ENCODE measurements around the gene GRIK5. TPM values are rescaled to one million over a fixed set of nuclear protein-coding genes. Genes with fewer than 3 reads are reported as not detected.

GRIK5 gene
- total and polyA plus RNA-seq, 2 of the 8 experiments (the other 6 are each of a cell fraction or from before 2014, with no cell fraction given): 17.8 to 42.9 TPM

DNA sequence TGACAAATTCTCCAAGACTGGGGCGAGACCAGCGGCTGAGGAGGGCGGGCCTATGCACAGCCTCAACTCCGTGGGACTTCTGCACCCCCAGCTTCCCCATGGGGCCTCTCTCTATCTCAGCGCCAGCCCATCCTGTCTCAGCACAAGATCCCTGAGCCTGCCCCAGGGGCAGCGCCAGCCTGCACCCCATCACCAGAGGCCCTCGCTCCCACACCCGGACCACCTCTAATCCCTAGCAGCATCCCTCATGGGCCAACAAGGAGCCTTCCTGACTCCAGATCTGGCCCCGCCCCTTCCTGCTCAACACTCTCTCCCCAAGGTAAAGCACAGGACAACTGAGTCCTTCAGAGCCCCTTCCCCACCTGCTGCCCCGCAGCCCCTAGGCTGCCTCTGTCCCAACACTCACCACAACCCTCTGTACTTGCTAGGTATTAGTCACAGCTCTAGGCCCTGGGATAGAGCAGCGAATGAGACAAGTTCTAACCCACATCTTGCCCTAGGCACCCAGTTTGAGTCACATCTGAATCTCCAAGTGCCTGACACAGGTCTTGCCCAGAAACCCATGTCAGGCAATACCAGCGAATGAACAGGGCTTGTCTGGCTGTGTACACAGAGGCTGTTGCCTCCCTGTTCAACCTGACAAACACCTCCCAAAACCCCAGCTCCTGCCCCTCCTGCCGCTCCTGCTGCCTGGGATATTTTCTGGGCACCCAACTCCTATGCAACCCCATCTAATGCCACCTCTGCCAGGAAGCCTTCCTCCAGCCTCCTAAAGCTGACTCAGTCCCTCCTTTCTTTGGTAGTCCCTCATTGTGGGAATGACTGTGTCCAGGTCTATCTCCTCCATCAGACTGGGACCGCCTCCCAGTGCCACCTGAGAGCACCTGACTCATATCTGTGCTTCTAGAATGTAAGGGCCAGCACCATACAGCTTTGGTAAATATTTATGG, 18.6 kb downstream of the GRIK5 start:
- no peaks in the 10 kb centered on the region for H3K27me3 ChIP-seq (replicated peaks in 1 of 4; ENCODE audit: control insufficient read depth in 3 of 4, extremely low read depth in 1 of 4, insufficient read depth in 3 of 4, low read length in 3 of 4)
- no peaks in the 10 kb centered on the region for H3K9me3 ChIP-seq (ENCODE audit: insufficient read depth in 2 of 2, low read depth in 1 of 2, low read length in 1 of 2)
- no peak overlapping the region for H2BK5ac ChIP-seq (ENCODE audit: low read depth, low read length)
- no peak overlapping the region for H3K9ac ChIP-seq (replicated peaks in 1 of 4; ENCODE audit: extremely low read depth in 1 of 4, low read depth in 3 of 4, low read length in 3 of 4)
- H3K79me1 ChIP-seq (ENCODE audit: low read depth, low read length): no peaks in the 10 kb centered on the region
- H3K23ac ChIP-seq (ENCODE audit: insufficient read length): no peak overlapping the region
- no peak for DNase-seq (ENCODE audit: low read depth in 1 of 2, low spot score in 2 of 2)
- no peak overlapping the region for H4K5ac ChIP-seq (ENCODE audit: insufficient read length, low read depth, low read length)
- no peak overlapping the region for H2BK20ac ChIP-seq (ENCODE audit: low read length)
- H3K36me3 ChIP-seq (ENCODE audit: control insufficient read depth in 2 of 4, insufficient read depth in 4 of 4, low read length in 3 of 4): peaks cover 10 to 56% (median 45%) of the 10 kb centered on the region in 4 experiments
- H3K14ac ChIP-seq (ENCODE audit: insufficient read length): no peak overlapping the region
- FAIRE-seq: no peak
- H4K91ac ChIP-seq (replicated peaks; ENCODE audit: insufficient read length, low read length): no peak overlapping the region
- POLR2A ChIA-PET (ENCODE audit: partially characterized antibody): interaction anchor here (0.6 to 2.1 kb wide), 6 partner anchors 8 to 73 kb away, joined by 3 to 7 read pairs (median 4); no protein-coding TSS in a partner anchor
- no peak overlapping the region for H2AFZ ChIP-seq (ENCODE audit: low read length)
- no peak overlapping the region for H3K4ac ChIP-seq (replicated peaks; ENCODE audit: insufficient read length, low read depth, low read length)
- H3K56ac ChIP-seq (replicated peaks; ENCODE audit: insufficient read length, low read depth, low read length): no peak overlapping the region
- 92% methylated on average over 14 of the region's 14 CpGs; no CpG with 5 or more reads in 1 of the 2 experiments for WGBS, 2 experiments (ENCODE audit: extremely low coverage in 1 of 2, insufficient coverage in 1 of 2, insufficient read length in 1 of 2, insufficient replicate concordance in 2 of 2, low coverage in 1 of 2, low lambda C conversion rate in 2 of 2, missing lambda C conversion rate in 1 of 2)
- no peak overlapping the region for H2BK15ac ChIP-seq (ENCODE audit: low read length)
- H4K8ac ChIP-seq (ENCODE audit: extremely low read depth, insufficient read depth, low read length): no peak overlapping the region
- H2BK120ac ChIP-seq (replicated peaks; ENCODE audit: low read depth, low read length): no peak overlapping the region
- H2BK12ac ChIP-seq (ENCODE audit: low read depth, low read length): no peak overlapping the region
- no peaks in the 10 kb centered on the region for H3K79me2 ChIP-seq (ENCODE audit: control insufficient read depth in 1 of 2, insufficient read depth in 2 of 2, low read length in 2 of 2)
- CTCF ChIA-PET (ENCODE audit: partially characterized antibody): interaction anchor here (1.1 to 5.6 kb wide), 5 partner anchors 8 to 30 kb away, joined by 4 to 23 read pairs (median 10); no protein-coding TSS in a partner anchor
- H3K4me1 ChIP-seq (replicated peaks in 1 of 4; ENCODE audit: control insufficient read depth in 3 of 4, insufficient read depth in 4 of 4, low read length in 3 of 4): no peaks in the 10 kb centered on the region
- no peak overlapping the region for H3K18ac ChIP-seq (ENCODE audit: extremely low read depth, low read length)
- no peak overlapping the region for H3K4me3 ChIP-seq (ENCODE audit: extremely low read depth in 1 of 4, insufficient read depth in 2 of 4, low read depth in 3 of 4, low read length in 4 of 4)
- peaks cover 0 to 16% of the 10 kb centered on the region in 2 experiments for H4K20me1 ChIP-seq (replicated peaks in 1 of 2; ENCODE audit: control insufficient read depth in 1 of 2, insufficient read depth in 2 of 2, low read length in 2 of 2)
- TF ChIP-seq NANOG (IDR thresholded peaks at IDR 0.05; ENCODE audit: insufficient read depth, low read depth, low read length, poor library complexity, severe bottlenecking): no peak
- no peak for TF ChIP-seq RXRA (IDR thresholded peaks at IDR 0.05; ENCODE audit: insufficient read depth, low read depth, low read length)
- TF ChIP-seq NRF1 (IDR thresholded peaks at IDR 0.05; ENCODE audit: low read depth, low read length): no peak
- H3K4me2 ChIP-seq (ENCODE audit: insufficient read depth in 1 of 2, low read depth in 2 of 2, low read length in 2 of 2): no peak overlapping the region
- H3K27ac ChIP-seq (ENCODE audit: low read depth, low read length): no peak overlapping the region
- H2AK5ac ChIP-seq (ENCODE audit: low read depth, low read length): no peak overlapping the region
- no peaks in the 10 kb centered on the region for H3K23me2 ChIP-seq (ENCODE audit: low read depth, low read length)
